Mesenchymal stem cell (in vitro differentiated cells and primary cell): ENCODE results near the gene SLCO1A2.

Source experiments
- DNase-seq: peaks from one replicate; pipeline ENCODE4 v3.0.0-alpha.2; 2013
- H2AFZ ChIP-seq: one replicate; pipeline ENCODE4 v1.6.1; 2013; ENCODE audit warnings: low read depth, mild to moderate bottlenecking, control low read depth, inconsistent platforms, low read length, moderate library complexity
- H2AK5ac ChIP-seq: 2 replicates; pipeline ENCODE4 v1.6.1; 2013; ENCODE audit warnings: low read length, moderate library complexity, mild to moderate bottlenecking, inconsistent platforms; ENCODE audit not compliant: severe bottlenecking
- H2BK120ac ChIP-seq: one replicate; pipeline ENCODE4 v1.6.1; 2013; ENCODE audit warnings: low read depth, mild to moderate bottlenecking, inconsistent platforms, low read length, moderate library complexity
- H2BK12ac ChIP-seq, 2 experiments: one replicate each; pipeline ENCODE4 v1.6.1; 2013; ENCODE audit warnings: inconsistent platforms in 2 of 2, low read length in 2 of 2, mild to moderate bottlenecking in 2 of 2, moderate library complexity in 2 of 2, control low read depth in 1 of 2
- H2BK15ac ChIP-seq: one replicate; pipeline ENCODE4 v1.6.1; 2013; ENCODE audit warnings: mild to moderate bottlenecking, low read depth, inconsistent platforms; ENCODE audit not compliant: poor library complexity, severe bottlenecking
- H2BK5ac ChIP-seq: 2 replicates; pipeline ENCODE4 v1.6.1; 2013; ENCODE audit warnings: low read depth, mild to moderate bottlenecking, low read length, control low read depth, inconsistent platforms; ENCODE audit not compliant: poor library complexity, severe bottlenecking
- H3K14ac ChIP-seq, 2 experiments: one replicate each; pipeline ENCODE4 v1.6.1; 2013; ENCODE audit warnings: inconsistent platforms in 2 of 2, low read length in 2 of 2, control low read depth in 1 of 2, mild to moderate bottlenecking in 1 of 2, moderate library complexity in 1 of 2
- H3K18ac ChIP-seq, 2 experiments: one replicate each; pipeline ENCODE4 v1.6.1; 2013; ENCODE audit warnings: inconsistent platforms in 2 of 2, low read length in 2 of 2, control low read depth in 1 of 2, low read depth in 1 of 2, mild to moderate bottlenecking in 1 of 2
- H3K23ac ChIP-seq, 2 experiments: one replicate each; pipeline ENCODE4 v1.6.1; 2013; ENCODE audit warnings: inconsistent platforms in 2 of 2, low read length in 2 of 2, mild to moderate bottlenecking in 2 of 2, moderate library complexity in 2 of 2, control low read depth in 1 of 2
- H3K27ac ChIP-seq: 2 replicates; pipeline ENCODE4 v1.5.1; 2013; ENCODE audit warnings: mild to moderate bottlenecking, moderate library complexity, low read length, control low read depth, inconsistent platforms; ENCODE audit not compliant: poor library complexity, severe bottlenecking
- H3K27me3 ChIP-seq, 2 experiments: 2 replicates each; pipeline versions ENCODE4 v1.6.1 to v1.7.0; 2013; ENCODE audit warnings: low read length in 2 of 2, mild to moderate bottlenecking in 2 of 2, moderate library complexity in 2 of 2, control low read depth in 1 of 2, inconsistent platforms in 1 of 2; ENCODE audit not compliant: control insufficient read depth in 1 of 2, insufficient read depth in 1 of 2
- H3K36me3 ChIP-seq, 2 experiments: 2 replicates each; pipeline versions ENCODE4 v1.6.1 to v1.7.0; 2013; ENCODE audit warnings: low read length in 2 of 2, control low read depth in 1 of 2, inconsistent platforms in 1 of 2, low read depth in 1 of 2, mild to moderate bottlenecking in 1 of 2; ENCODE audit not compliant: insufficient read depth in 2 of 2, control insufficient read depth in 1 of 2
- H3K4ac ChIP-seq, 2 experiments: one replicate each; pipeline ENCODE4 v1.6.1; 2013; ENCODE audit warnings: inconsistent platforms in 2 of 2, low read length in 2 of 2, mild to moderate bottlenecking in 2 of 2, moderate library complexity in 2 of 2, control low read depth in 1 of 2, low read depth in 1 of 2
- H3K4me1 ChIP-seq: 2 replicates; pipeline ENCODE4 v1.6.1; 2013; ENCODE audit warnings: low read depth, low read length, control low read depth; ENCODE audit not compliant: control insufficient read depth, insufficient read depth
- H3K4me2 ChIP-seq: 2 replicates; pipeline ENCODE4 v1.6.1; 2013; ENCODE audit warnings: low read length, mild to moderate bottlenecking, inconsistent platforms; ENCODE audit not compliant: poor library complexity, severe bottlenecking
- H3K4me3 ChIP-seq, 2 experiments: 2 replicates each; pipeline versions ENCODE4 v1.5.1 to v1.7.0; 2013; ENCODE audit warnings: low read length in 2 of 2, mild to moderate bottlenecking in 2 of 2, control low read depth in 1 of 2, low read depth in 1 of 2; ENCODE audit not compliant: insufficient read depth in 1 of 2
- H3K79me1 ChIP-seq: replicated peaks from 2 replicates; pipeline ENCODE4 v1.6.1; 2013; ENCODE audit warnings: mild to moderate bottlenecking, control low read depth, low read length, inconsistent platforms; ENCODE audit not compliant: poor library complexity, severe bottlenecking
- H3K9ac ChIP-seq: 2 replicates; pipeline ENCODE4 v1.7.0; 2013; ENCODE audit warnings: mild to moderate bottlenecking, low read length, moderate library complexity
- H3K9me3 ChIP-seq: 2 replicates; pipeline ENCODE4 v1.7.0; 2013; ENCODE audit warnings: mild to moderate bottlenecking, low read length; ENCODE audit not compliant: control insufficient read depth
- H4K8ac ChIP-seq: one replicate; pipeline ENCODE4 v1.6.1; 2013; ENCODE audit warnings: inconsistent platforms, mild to moderate bottlenecking, low read length, moderate library complexity
- H4K91ac ChIP-seq: one replicate; pipeline ENCODE4 v1.6.1; 2013; ENCODE audit warnings: mild to moderate bottlenecking, low read length, inconsistent platforms
- WGBS: methylation state at CpG from one replicate; pipeline ENCODE4 v1.1.7; 2013; ENCODE audit warnings: mixed read lengths; 5-methylcytosine and 5-hydroxymethylcytosine counted together

Gene SLCO1A2

GRCh38 chr12:21346542-21347205, 12.0 kb upstream of the SLCO1A2 start:
- H3K27ac ChIP-seq, result no peak overlapping the region
- H2AFZ ChIP-seq, result no peak overlapping the region
- no peak overlapping the region for H3K14ac ChIP-seq
- no peak overlapping the region for H3K4me3 ChIP-seq
- H3K4me1 ChIP-seq, result no peaks in the 10 kb centered on the region
- no peaks in the 10 kb centered on the region for H3K36me3 ChIP-seq
- H2BK12ac ChIP-seq, result no peak overlapping the region
- H2BK5ac ChIP-seq, result no peak overlapping the region
- H2BK120ac ChIP-seq, result no peak overlapping the region
- H3K4ac ChIP-seq, result no peak overlapping the region
- WGBS, result 100% methylated on average over 1 of the region's 1 CpG
- no peaks in the 10 kb centered on the region for H3K79me1 ChIP-seq
- no peak overlapping the region for H3K18ac ChIP-seq
- no peak overlapping the region for H3K9ac ChIP-seq
- H3K9me3 ChIP-seq, result no peaks in the 10 kb centered on the region
- H4K8ac ChIP-seq, result no peak overlapping the region
- H2AK5ac ChIP-seq, result no peak overlapping the region
- H3K23ac ChIP-seq, result no peak overlapping the region
- no peak overlapping the region for H2BK15ac ChIP-seq
- H3K27me3 ChIP-seq, result no peaks in the 10 kb centered on the region
- H4K91ac ChIP-seq, result no peak overlapping the region
- H3K4me2 ChIP-seq, result no peak overlapping the region
- no peak for DNase-seq

- no peaks in the 10 kb centered on the region for H3K4me1 ChIP-seq
- H4K8ac ChIP-seq, result no peak overlapping the region
- H3K79me1 ChIP-seq, result no peaks in the 10 kb centered on the region
- no peak overlapping the region for H2BK120ac ChIP-seq
- no peaks in the 10 kb centered on the region for H3K36me3 ChIP-seq
- no peak overlapping the region for H2BK12ac ChIP-seq
- no peak overlapping the region for H4K91ac ChIP-seq
- H2BK5ac ChIP-seq, result no peak overlapping the region
- H3K18ac ChIP-seq, result no peak overlapping the region
- H3K4me2 ChIP-seq, result no peak overlapping the region
- no peak overlapping the region for H2AFZ ChIP-seq
- H3K4me3 ChIP-seq, result no peak overlapping the region
- no peaks in the 10 kb centered on the region for H3K27me3 ChIP-seq
- no peak overlapping the region for H2BK15ac ChIP-seq
- H2AK5ac ChIP-seq, result no peak overlapping the region
- H3K14ac ChIP-seq, result no peak overlapping the region
- no peak overlapping the region for H3K9ac ChIP-seq
- H3K23ac ChIP-seq, result no peak overlapping the region
- H3K4ac ChIP-seq, result no peak overlapping the region
- DNase-seq, result no peak
- no peaks in the 10 kb centered on the region for H3K9me3 ChIP-seq
- no peak overlapping the region for H3K27ac ChIP-seq
These were observed 8.9 kb upstream of the SLCO1A2 start for GRCh38 chr12:21343636-21344035.

GRCh38 chr12:21341769-21342168, 7.1 kb upstream of the SLCO1A2 start:
- Histone ChIP-seq H3K4me3 (no peak overlapping the region), H3K18ac (no peak overlapping the region), H3K4ac (no peak overlapping the region), H3K79me1 (no peaks in the 10 kb centered on the region), H3K36me3 (no peaks in the 10 kb centered on the region), H3K9ac (no peak overlapping the region), H2BK12ac (no peak overlapping the region), H3K4me2 (no peak overlapping the region), H2AK5ac (no peak overlapping the region), H4K91ac (no peak overlapping the region), H2BK15ac (no peak overlapping the region), H3K27ac (no peak overlapping the region), H3K23ac (no peak overlapping the region), H2AFZ (no peak overlapping the region), H2BK5ac (no peak overlapping the region), H4K8ac (no peak overlapping the region), H3K14ac (no peak overlapping the region), H3K9me3 (no peaks in the 10 kb centered on the region), H3K27me3 (no peaks in the 10 kb centered on the region), H3K4me1 (no peaks in the 10 kb centered on the region), H2BK120ac (no peak overlapping the region)
- no peak for DNase-seq
- WGBS, result 65% methylated on average over 3 of the region's 4 CpGs

GRCh38 chr12:21340403-21340802, 5.7 kb upstream of the SLCO1A2 start:
- Histone ChIP-seq H3K9me3 (peaks cover 3% of the 10 kb centered on the region), H3K4me2 (no peak overlapping the region)
- 85% methylated on average over 3 of the region's 6 CpGs for WGBS

More at GRCh38 chr12:21340403-21340802, 5.7 kb upstream of the SLCO1A2 start:
- H3K23ac ChIP-seq, result no peak overlapping the region
- H3K27me3 ChIP-seq, result no peaks in the 10 kb centered on the region
- H4K91ac ChIP-seq, result no peak overlapping the region
- no peak overlapping the region for H2BK5ac ChIP-seq
- H2BK12ac ChIP-seq, result no peak overlapping the region
- H3K18ac ChIP-seq, result no peak overlapping the region
- H3K14ac ChIP-seq, result no peak overlapping the region
- H3K36me3 ChIP-seq, result no peaks in the 10 kb centered on the region
- H2BK120ac ChIP-seq, result no peak overlapping the region
- no peak overlapping the region for H3K27ac ChIP-seq
- no peak overlapping the region for H3K4me3 ChIP-seq
- H3K79me1 ChIP-seq, result no peaks in the 10 kb centered on the region
- no peak overlapping the region for H2BK15ac ChIP-seq
- DNase-seq, result no peak
- no peak overlapping the region for H2AK5ac ChIP-seq
- no peak overlapping the region for H3K4ac ChIP-seq
- H4K8ac ChIP-seq, result no peak overlapping the region
- H2AFZ ChIP-seq, result no peak overlapping the region
- no peak overlapping the region for H3K9ac ChIP-seq
- H3K4me1 ChIP-seq, result no peaks in the 10 kb centered on the region
